Measurements from ENCODE around the gene PTRHD1.

PTRHD1 gene

GRCh38 chr2:24834733-24835395 lies 41.7 kb upstream of the PTRHD1 start:
- no peak overlapping the region for H3K4me3 ChIP-seq (ENCODE audit: low read length)
- H3K9ac ChIP-seq (ENCODE audit: low read length), result no peak overlapping the region
- no peaks in the 10 kb centered on the region for H3K9me3 ChIP-seq (ENCODE audit: control insufficient read depth, low read length)
- no peaks in the 10 kb centered on the region for H3K27me3 ChIP-seq (ENCODE audit: control insufficient read depth, insufficient read depth, low read length)
- H3K4me1 ChIP-seq (ENCODE audit: control insufficient read depth, insufficient read depth, low read length), result no peaks in the 10 kb centered on the region
- no peaks in the 10 kb centered on the region for H3K36me3 ChIP-seq (ENCODE audit: control insufficient read depth, insufficient read depth, low read length)

- Histone ChIP-seq H3K4me1 (ENCODE audit: control insufficient read depth, insufficient read depth, low read length) (no peaks in the 10 kb centered on the region), H3K9me3 (ENCODE audit: control insufficient read depth, low read length) (no peaks in the 10 kb centered on the region), H3K27me3 (ENCODE audit: control insufficient read depth, insufficient read depth, low read length) (no peaks in the 10 kb centered on the region), H3K36me3 (ENCODE audit: control insufficient read depth, insufficient read depth, low read length) (no peaks in the 10 kb centered on the region), H3K9ac (ENCODE audit: low read length) (no peak overlapping the region), H3K4me3 (ENCODE audit: low read length) (no peak overlapping the region)
These were observed 40.9 kb upstream of the PTRHD1 start for GRCh38 chr2:24833821-24834732.

GRCh38 chr2:24832931-24833701 lies 39.9 kb upstream of the PTRHD1 start:
- Histone ChIP-seq H3K4me3 (ENCODE audit: low read length) (no peak overlapping the region), H3K36me3 (ENCODE audit: control insufficient read depth, insufficient read depth, low read length) (no peaks in the 10 kb centered on the region), H3K9me3 (ENCODE audit: control insufficient read depth, low read length) (no peaks in the 10 kb centered on the region), H3K9ac (ENCODE audit: low read length) (no peak overlapping the region), H3K4me1 (ENCODE audit: control insufficient read depth, insufficient read depth, low read length) (no peaks in the 10 kb centered on the region), H3K27me3 (ENCODE audit: control insufficient read depth, insufficient read depth, low read length) (no peaks in the 10 kb centered on the region)

GRCh38 chr2:24832521-24832920 lies 39.3 kb upstream of the PTRHD1 start:
- Histone ChIP-seq H3K36me3 (ENCODE audit: control insufficient read depth, insufficient read depth, low read length) (no peaks in the 10 kb centered on the region), H3K9me3 (ENCODE audit: control insufficient read depth, low read length) (no peaks in the 10 kb centered on the region), H3K9ac (ENCODE audit: low read length) (no peak overlapping the region), H3K4me1 (ENCODE audit: control insufficient read depth, insufficient read depth, low read length) (peaks cover under 1% of the 10 kb centered on the region), H3K27me3 (ENCODE audit: control insufficient read depth, insufficient read depth, low read length) (no peaks in the 10 kb centered on the region), H3K4me3 (ENCODE audit: low read length) (no peak overlapping the region)

- Histone ChIP-seq H3K9ac (ENCODE audit: low read length) (no peak overlapping the region), H3K4me1 (ENCODE audit: control insufficient read depth, insufficient read depth, low read length) (peaks cover 5% of the 10 kb centered on the region), H3K36me3 (ENCODE audit: control insufficient read depth, insufficient read depth, low read length) (no peaks in the 10 kb centered on the region)
These were observed 38.9 kb upstream of the PTRHD1 start for GRCh38 chr2:24832073-24832461.

GRCh38 chr2:24831221-24832072 lies 38.3 kb upstream of the PTRHD1 start:
- Histone ChIP-seq H3K27me3 (ENCODE audit: control insufficient read depth, insufficient read depth, low read length) (no peaks in the 10 kb centered on the region), H3K4me1 (ENCODE audit: control insufficient read depth, insufficient read depth, low read length) (peaks cover 11% of the 10 kb centered on the region), H3K36me3 (ENCODE audit: control insufficient read depth, insufficient read depth, low read length) (no peaks in the 10 kb centered on the region), H3K9ac (ENCODE audit: low read length) (no peak overlapping the region), H3K9me3 (ENCODE audit: control insufficient read depth, low read length) (no peaks in the 10 kb centered on the region), H3K4me3 (ENCODE audit: low read length) (no peak overlapping the region)

More at GRCh38 chr2:24832073-24832461, 38.9 kb upstream of the PTRHD1 start:
- H3K4me3 ChIP-seq (ENCODE audit: low read length), result no peak overlapping the region
- no peaks in the 10 kb centered on the region for H3K9me3 ChIP-seq (ENCODE audit: control insufficient read depth, low read length)
- no peaks in the 10 kb centered on the region for H3K27me3 ChIP-seq (ENCODE audit: control insufficient read depth, insufficient read depth, low read length)

- H3K4me1 ChIP-seq (ENCODE audit: control insufficient read depth, insufficient read depth, low read length), result peaks cover 15% of the 10 kb centered on the region
- no peaks in the 10 kb centered on the region for H3K27me3 ChIP-seq (ENCODE audit: control insufficient read depth, insufficient read depth, low read length)
- H3K4me3 ChIP-seq (ENCODE audit: low read length), result no peak overlapping the region
- H3K9ac ChIP-seq (ENCODE audit: low read length), result no peak overlapping the region
- H3K9me3 ChIP-seq (ENCODE audit: control insufficient read depth, low read length), result no peaks in the 10 kb centered on the region
- no peaks in the 10 kb centered on the region for H3K36me3 ChIP-seq (ENCODE audit: control insufficient read depth, insufficient read depth, low read length)
These were observed 37.6 kb upstream of the PTRHD1 start for GRCh38 chr2:24830786-24831185.

- Histone ChIP-seq H3K36me3 (ENCODE audit: control insufficient read depth, insufficient read depth, low read length) (no peaks in the 10 kb centered on the region), H3K9ac (ENCODE audit: low read length) (no peak overlapping the region), H3K4me1 (ENCODE audit: control insufficient read depth, insufficient read depth, low read length) (peaks cover 15% of the 10 kb centered on the region), H3K9me3 (ENCODE audit: control insufficient read depth, low read length) (no peaks in the 10 kb centered on the region), H3K27me3 (ENCODE audit: control insufficient read depth, insufficient read depth, low read length) (no peaks in the 10 kb centered on the region), H3K4me3 (ENCODE audit: low read length) (no peak overlapping the region)
These were observed 37.2 kb upstream of the PTRHD1 start for GRCh38 chr2:24830351-24830750.

- Histone ChIP-seq H3K27me3 (ENCODE audit: control insufficient read depth, insufficient read depth, low read length) (no peaks in the 10 kb centered on the region), H3K4me3 (ENCODE audit: low read length) (no peak overlapping the region), H3K36me3 (ENCODE audit: control insufficient read depth, insufficient read depth, low read length) (no peaks in the 10 kb centered on the region), H3K4me1 (ENCODE audit: control insufficient read depth, insufficient read depth, low read length) (peaks cover 15% of the 10 kb centered on the region), H3K9me3 (ENCODE audit: control insufficient read depth, low read length) (no peaks in the 10 kb centered on the region), H3K9ac (ENCODE audit: low read length) (no peak overlapping the region)
These were observed 35.2 kb upstream of the PTRHD1 start for GRCh38 chr2:24828238-24828996.

- no peaks in the 10 kb centered on the region for H3K27me3 ChIP-seq (ENCODE audit: control insufficient read depth, insufficient read depth, low read length)
- no peaks in the 10 kb centered on the region for H3K36me3 ChIP-seq (ENCODE audit: control insufficient read depth, insufficient read depth, low read length)
- H3K9me3 ChIP-seq (ENCODE audit: control insufficient read depth, low read length), result no peaks in the 10 kb centered on the region
- no peak overlapping the region for H3K4me3 ChIP-seq (ENCODE audit: low read length)
- peaks cover 15% of the 10 kb centered on the region for H3K4me1 ChIP-seq (ENCODE audit: control insufficient read depth, insufficient read depth, low read length)
- H3K9ac ChIP-seq (ENCODE audit: low read length), result peak overlapping the region; percentile 37
These were observed 34.4 kb upstream of the PTRHD1 start for GRCh38 chr2:24827321-24828237.

Measured in mucosa of stomach (tissue), 1 donor.